ENCODE data around the gene PLCB2.

PLCB2 gene

GRCh38 chr15:40342416-40343320 lies 34.9 kb upstream of the PLCB2 start:
- DNase-seq (ENCODE audit: low spot score): no peak

DNA sequence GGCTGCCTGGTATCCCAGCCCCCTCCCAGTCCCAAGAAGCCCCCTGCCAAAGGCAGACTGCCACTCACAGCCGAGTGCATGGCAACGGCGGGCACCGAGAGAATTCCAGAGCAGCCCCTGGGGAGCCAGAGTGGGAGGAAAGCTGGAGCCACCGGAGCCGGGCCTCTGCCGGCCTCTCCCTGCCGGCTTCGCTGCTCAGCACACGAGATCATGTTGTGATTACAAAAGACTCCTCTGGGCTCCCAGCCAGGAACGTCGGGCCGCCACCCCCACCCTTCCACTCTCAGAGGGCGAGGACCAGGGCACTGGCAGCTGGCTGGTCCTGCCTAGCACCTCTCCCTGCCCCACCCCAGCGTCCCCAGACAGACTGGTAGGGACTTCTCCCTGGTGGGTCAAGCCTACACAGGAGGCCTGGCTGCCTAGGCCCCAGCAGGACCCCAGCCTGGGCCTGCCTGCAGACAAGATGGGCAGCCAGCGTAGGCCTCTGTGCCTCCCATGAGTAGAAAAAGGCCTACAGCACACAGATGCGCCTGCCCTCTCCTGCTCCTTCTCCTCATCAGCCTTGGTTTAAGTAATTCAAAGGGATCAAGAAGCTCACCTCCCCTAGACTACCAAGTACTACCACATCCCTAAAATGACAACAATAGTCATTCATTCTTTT lies 33.1 kb upstream of the PLCB2 start, which contains the start of gene CCDC9B:
CCDC9B (minus strand) TSS at position 200 of the 661 bp plus-strand sequence; CDS start at position 80, 120 bp downstream.
- peak; percentile 64 for DNase-seq (ENCODE audit: low spot score)

GRCh38 chr15:40340038-40340739 lies 32.5 kb upstream of the PLCB2 start:
- peak; percentile 33 for DNase-seq (ENCODE audit: low spot score)

- peak; percentile 35 for DNase-seq (ENCODE audit: low spot score)
Measured at GRCh38 chr15:40339621-40339945, 31.8 kb upstream of the PLCB2 start.

DNA sequence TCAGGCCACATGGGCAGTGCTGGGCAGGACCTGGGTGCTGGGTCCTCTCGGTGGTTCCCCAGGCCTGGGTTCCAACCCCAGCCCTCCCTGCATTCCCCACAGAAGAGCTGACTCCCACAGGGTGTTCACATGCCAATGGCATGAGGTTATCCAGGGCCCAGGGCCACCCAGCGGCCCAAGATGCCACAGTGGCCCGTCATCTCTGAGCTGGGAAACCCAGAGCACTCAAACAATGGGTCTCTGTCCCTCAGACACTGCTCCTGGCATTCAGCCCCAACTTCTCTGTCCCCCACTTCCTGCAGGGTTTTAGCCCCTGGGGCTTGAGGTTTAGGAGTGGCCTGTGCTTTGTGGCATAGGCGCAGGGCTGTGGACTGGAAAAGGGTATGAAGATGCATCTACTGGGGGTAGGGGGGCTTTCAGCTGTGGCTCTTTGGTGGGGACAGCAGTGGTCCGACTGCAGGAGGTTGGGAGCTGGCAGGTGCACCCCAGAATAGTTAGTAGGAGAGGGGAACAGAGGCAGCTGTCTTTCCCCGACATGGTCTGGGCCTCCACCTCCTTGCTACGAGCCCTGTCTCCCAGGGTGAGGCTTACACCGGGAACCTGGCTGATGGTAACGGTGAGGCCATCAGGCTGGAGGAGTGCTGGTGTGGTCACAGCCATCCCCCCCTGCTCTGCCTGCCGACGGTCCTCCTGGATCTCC lies 31.3 kb upstream of the PLCB2 start:
- DNase-seq (ENCODE audit: low spot score): peak; percentile 28

DNA sequence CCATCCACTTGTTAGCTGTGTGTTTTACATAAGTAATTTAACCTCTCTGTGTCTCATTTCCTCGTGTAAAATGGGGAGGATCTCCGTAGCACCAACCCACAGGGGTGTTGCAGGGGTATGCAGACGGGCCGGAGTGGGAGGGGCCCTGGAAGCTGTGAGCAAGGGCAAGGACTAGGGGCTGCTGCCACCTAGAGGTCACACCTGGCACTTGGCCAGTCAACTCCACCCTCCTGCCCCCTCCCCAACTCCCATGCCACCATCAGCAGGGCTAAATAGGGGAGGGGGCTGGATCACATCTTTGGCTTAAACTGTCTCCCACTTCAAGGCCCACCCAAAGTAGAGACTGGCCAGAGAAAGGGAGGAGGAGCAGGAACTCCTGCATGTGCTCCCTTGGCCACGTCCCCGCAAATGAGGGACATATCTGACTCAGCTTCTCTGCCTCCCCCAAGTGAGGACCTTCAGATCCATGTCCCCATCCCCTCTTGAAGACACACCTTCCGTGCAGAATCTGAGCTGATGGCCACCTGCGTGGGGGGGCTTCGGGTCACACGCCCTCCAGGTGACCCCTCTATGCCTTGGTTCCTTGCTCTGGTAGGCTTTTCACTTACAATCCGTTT lies 30.4 kb upstream of the PLCB2 start:
- DNase-seq (ENCODE audit: low spot score): peak; percentile 93

- DNase-seq (ENCODE audit: low spot score): no peak
Measured at GRCh38 chr15:40337597-40337996, 29.9 kb upstream of the PLCB2 start.

DNA sequence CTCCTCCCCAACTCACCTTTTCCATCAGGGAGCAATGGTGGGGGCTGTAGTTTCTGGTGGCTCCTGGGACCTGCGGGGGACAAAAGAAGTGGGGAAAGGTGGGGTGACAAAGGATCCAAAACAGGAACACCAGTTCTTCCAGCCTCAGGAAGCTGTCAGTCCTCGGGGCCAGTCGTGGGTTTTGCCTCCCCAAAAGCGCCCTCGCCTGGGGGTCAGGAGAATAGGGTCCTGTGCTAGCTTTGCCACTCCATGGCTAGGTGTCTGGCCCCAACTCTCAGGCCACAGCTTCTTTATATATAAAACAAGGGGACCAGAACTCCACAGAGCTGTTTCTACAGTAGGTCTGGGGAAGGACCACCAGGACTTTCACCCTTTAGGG lies 29.0 kb upstream of the PLCB2 start:
- DNase-seq (ENCODE audit: low spot score): peak; percentile 64

DNA sequence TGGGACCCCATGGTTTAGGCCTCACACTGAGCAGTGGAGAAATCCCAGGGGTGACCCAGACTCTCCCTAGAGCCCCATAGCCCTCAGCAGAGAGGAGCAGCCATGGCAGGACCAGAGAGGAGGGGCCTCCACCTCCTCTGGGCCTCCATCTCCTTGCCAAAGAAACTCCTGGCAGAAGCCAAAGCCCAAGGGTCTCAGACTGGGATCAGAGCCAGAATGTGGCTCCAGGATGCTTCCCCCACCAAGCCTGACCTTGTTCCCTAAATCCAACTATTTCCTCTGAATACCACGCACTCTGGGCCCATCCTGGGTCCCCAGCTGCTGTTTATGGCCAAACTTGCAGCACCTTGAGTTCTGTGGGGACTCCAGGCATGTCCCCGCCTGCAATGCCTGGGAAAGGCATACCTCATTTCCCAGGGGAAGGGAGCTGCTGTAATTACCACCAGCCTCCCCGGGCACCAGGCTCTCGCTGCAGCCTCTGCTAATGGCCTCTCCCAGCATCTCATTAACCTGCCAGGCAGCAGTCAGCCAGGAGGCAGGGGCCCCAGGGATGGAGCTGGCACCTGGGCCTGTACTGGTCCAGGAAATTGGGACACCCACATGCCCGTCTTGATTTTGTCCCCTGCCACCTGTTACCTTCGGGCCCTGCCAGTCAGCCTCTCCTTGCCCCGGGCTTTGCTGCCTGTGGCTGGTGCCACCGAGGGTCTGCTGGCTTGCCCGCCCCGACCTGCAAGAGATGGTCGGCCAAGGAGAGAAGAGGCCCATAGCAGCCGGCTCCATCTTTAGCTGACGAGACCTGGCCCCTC lies 28.4 kb upstream of the PLCB2 start:
- no peak for DNase-seq (ENCODE audit: low spot score)

DNA sequence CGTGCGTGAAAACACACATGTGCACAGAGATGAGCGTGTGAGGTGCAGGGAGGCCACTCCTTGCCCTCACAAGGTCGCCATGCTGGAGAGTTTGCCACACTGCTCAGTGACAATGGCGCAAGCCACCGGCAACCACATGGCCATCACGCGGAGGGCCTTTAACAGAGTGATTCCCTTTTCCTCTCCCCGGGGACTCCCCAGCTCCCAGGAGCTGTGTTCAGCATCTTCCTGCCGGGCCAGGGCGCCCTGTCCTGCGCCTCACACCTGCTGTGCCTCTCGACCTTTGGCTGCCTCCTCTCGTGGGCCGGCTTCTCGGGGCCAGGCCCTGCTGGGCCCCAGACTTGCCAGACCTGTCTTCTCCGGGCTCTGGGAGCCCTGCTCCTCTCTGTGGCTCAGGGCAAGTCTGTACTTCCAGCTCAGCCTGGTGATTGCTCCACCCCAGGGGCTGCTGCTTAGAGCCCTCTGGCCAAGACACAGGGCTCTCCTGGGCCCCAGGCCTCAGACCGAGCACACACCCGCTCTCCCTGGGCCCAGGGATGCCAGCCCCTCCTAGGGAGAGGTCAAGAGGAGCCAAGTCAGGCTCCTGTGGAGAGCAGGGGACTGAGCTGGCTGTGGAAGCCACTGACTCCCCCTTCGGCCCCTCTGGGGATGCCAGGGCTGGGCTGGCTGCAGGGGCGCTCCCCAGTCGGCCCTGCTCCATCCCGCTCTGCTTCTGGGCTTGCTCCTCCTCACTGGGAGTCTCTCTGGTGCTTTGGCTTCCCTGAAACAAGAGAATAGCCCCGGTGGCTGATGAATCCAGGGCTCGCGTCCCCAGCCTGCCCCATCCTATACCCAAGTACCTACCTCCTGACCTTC lies 27.4 kb upstream of the PLCB2 start:
- DNase-seq (ENCODE audit: low spot score): no peak

GRCh38 chr15:40334541-40334940 lies 26.8 kb upstream of the PLCB2 start:
- no peak for DNase-seq (ENCODE audit: low spot score)

GRCh38 chr15:40333922-40334492 lies 26.3 kb upstream of the PLCB2 start:
- DNase-seq (ENCODE audit: low spot score): peak; percentile 26

- no peak for DNase-seq (ENCODE audit: low spot score)
Measured at GRCh38 chr15:40332113-40332781, 24.5 kb upstream of the PLCB2 start.

DNA sequence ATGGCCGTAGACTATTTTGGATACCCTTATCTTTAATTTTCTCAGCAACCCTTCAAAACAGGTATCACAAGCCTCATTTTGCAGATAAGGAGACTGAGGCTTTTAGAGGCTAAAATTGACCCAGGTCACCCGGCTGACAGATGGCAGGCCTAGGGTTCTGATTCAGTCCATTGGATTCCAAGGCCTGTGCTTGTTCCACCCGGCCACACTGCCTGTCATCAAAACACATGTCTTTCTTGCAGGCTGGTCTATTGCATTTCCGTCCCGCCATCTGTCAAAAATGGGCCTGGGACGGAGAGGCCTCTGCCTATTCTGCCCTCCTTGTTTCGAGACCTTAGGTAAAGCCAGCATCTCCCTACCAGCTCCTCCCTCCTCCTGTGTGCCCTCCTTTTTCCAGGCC lies 23.9 kb upstream of the PLCB2 start:
- no peak for DNase-seq (ENCODE audit: low spot score)

- no peak for DNase-seq (ENCODE audit: low spot score)
Measured at GRCh38 chr15:40331026-40331425, 23.3 kb upstream of the PLCB2 start.

- no peak for DNase-seq (ENCODE audit: low spot score)
Measured at GRCh38 chr15:40330368-40330836, 22.7 kb upstream of the PLCB2 start.

GRCh38 chr15:40329804-40330203 lies 22.1 kb upstream of the PLCB2 start:
- DNase-seq (ENCODE audit: low spot score): no peak

DNA sequence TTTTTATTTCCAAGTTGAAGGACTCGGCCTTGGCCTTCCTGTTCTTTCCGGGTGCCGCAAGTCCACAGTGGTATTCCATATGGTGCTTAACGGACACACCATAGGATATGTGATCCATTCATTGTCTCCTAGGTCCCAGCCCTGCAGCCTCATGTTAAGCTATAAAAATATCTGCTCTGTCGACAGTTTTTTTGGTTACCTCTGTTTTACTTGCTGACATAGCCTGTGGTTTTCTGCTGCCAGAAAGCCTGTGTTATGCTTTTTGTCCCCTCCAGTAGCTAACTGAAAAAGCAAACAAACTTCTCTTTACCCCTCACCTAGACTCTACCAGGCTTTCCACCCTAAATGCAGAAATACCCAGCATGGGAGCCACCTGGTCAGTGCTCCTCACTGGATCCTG lies 21.0 kb upstream of the PLCB2 start:
- no peak for DNase-seq (ENCODE audit: low spot score)

GRCh38 chr15:40328176-40328575 lies 20.4 kb upstream of the PLCB2 start:
- no peak for DNase-seq (ENCODE audit: low spot score)

Measured in iPS-NIHi11 (cell line).